ENCODE measurements around the gene ZDHHC1.

- TF ChIP-seq POLR2A (IDR thresholded peaks at IDR 0.05) (no peak), CTCF (IDR thresholded peaks at IDR 0.05) (no peak)
Measured at GRCh38 chr16:67384778-67385510, 31.3 kb downstream of the ZDHHC1 start.

Measured in Peyer's patch (tissue), 4 donors.